ENCODE measurements around the gene FPR3.

GRCh38 chr19:51820831-51821446 lies 26.0 kb downstream of the FPR3 start:
- TF ChIP-seq CTCF (IDR thresholded peaks at IDR 0.05 in 2 of 3, conservative IDR thresholded peaks at IDR 0.05 in 1 of 3; ENCODE audit: insufficient read depth in 2 of 3, low read depth in 1 of 3, low read length in 3 of 3): no peak
- TF ChIP-seq PKNOX1 (IDR thresholded peaks at IDR 0.05): no peak
- TF ChIP-seq ZNF280B (CRISPR knock-in tag; IDR thresholded peaks at IDR 0.05): no peak
